Measurements from ENCODE around the gene CGA. TPM values are rescaled to one million over a fixed set of nuclear protein-coding genes. Genes with fewer than 3 reads are reported as not detected.
"Not testable (repeated sequence)": the region's sequence is repeated elsewhere in the genome, so short reads cannot be mapped to it uniquely, and the experiment has no call there.

Gene CGA
- total RNA-seq: not detected

DNA sequence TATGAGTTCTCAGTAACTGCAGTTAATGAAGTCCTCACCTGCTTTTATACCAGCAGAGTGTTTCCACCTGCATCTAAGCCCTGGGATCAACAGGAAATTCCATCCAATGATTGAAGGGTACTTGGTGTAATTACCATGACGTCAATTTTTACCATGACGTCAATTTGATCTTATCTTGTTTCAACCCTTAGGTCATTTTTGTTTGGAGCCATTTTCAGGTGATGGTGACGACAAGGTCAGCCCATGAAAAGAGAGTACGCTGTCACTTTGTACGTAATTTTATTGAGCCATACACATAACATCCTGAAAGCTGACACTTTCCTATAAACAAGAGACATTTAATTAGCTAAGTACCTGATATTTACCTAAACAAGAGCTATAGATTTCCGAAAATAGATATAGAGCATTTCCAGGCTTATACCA lies at the start of gene CGA:
CGA (minus strand) TSS at position 20 of the 423 bp plus-strand sequence. CDS start 6,906 bp downstream, outside the sequence.
- intact Hi-C loops (cut with DNase I; ENCODE audit: low total_unique reads) (no loop called here), in situ Hi-C loops (cut with MboI; ENCODE audit: low sequenced_read_pairs in 4 of 4) (no loop called here)
- TF ChIP-seq, protein P1, sequence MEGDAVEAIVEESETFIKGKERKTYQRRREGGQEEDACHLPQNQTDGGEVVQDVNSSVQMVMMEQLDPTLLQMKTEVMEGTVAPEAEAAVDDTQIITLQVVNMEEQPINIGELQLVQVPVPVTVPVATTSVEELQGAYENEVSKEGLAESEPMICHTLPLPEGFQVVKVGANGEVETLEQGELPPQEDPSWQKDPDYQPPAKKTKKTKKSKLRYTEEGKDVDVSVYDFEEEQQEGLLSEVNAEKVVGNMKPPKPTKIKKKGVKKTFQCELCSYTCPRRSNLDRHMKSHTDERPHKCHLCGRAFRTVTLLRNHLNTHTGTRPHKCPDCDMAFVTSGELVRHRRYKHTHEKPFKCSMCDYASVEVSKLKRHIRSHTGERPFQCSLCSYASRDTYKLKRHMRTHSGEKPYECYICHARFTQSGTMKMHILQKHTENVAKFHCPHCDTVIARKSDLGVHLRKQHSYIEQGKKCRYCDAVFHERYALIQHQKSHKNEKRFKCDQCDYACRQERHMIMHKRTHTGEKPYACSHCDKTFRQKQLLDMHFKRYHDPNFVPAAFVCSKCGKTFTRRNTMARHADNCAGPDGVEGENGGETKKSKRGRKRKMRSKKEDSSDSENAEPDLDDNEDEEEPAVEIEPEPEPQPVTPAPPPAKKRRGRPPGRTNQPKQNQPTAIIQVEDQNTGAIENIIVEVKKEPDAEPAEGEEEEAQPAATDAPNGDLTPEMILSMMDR (IDR thresholded peaks at IDR 0.05 in 4 of 5, conservative IDR thresholded peaks at IDR 0.05 in 1 of 5): no peak
- TF ChIP-seq POLR2A (IDR thresholded peaks at IDR 0.05): no peak
- Histone ChIP-seq H3K4me1 (no peaks in the 10 kb centered on the region), H3K27me3 (no peaks in the 10 kb centered on the region), H3K4me3 (no peak within 1 kb of the TSS), H3K27ac (no peak within 1 kb of the TSS), H3K9me3 (no peaks in the 10 kb centered on the region), H3K36me3 (no peaks in the 10 kb centered on the region)
- ATAC-seq: no peak
- DNase-seq: no peak

DNA sequence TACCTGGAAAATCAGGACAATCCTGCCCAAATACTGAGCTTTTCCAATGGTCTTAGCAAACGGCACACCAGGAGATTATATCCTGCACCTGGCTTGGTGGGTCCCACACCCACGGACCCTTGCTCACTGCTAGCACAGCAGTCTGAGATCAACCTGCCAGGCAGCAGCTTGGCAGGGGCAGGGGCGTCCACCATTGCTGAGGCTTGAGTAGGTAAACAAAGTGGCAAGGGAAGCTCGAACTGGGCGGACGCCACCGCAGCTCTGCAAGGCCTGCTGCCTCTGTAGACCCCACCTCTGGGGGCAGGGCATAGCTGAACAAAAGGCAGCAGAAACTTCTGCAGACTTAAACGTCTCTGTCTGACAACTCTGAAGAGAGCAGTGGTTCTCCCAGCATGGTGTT lies 45.0 kb upstream of the CGA start:
- not testable (repeated sequence) for H3K27ac ChIP-seq, H3K4me3 ChIP-seq, H3K4me1 ChIP-seq, H3K9me3 ChIP-seq, DNase-seq, H3K36me3 ChIP-seq, ATAC-seq, H3K27me3 ChIP-seq
- in situ Hi-C loops (cut with MboI; ENCODE audit: low sequenced_read_pairs in 4 of 4) (loop anchor here (5.0 to 25.0 kb wide), 3 partner anchors 95 to 97 kb away; no protein-coding TSS in a partner anchor), intact Hi-C loops (cut with DNase I; ENCODE audit: low total_unique reads) (loop anchor here (1.0 kb wide), 1 partner anchor 98 kb away; no protein-coding TSS in a partner anchor)

DNA sequence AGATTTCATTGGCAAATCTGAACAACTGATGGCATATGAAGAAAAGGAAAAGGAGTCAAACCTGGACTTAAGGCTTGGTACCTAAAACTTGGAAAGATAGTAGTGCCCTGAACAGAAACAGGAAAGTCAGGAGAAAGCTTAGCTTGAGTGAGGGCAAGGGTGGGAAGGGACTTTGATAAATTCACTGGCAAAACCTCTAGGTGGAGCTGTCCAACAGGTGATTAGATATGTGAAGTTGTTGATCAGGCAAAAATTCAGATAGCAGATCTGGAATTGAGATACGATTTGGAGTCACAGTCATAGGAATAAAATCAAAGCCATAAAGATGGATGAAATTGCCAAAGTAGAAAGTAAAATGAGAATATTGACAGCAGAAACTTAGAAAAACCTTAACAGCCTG lies 44.3 kb upstream of the CGA start:
- H3K9me3 ChIP-seq: no peaks in the 10 kb centered on the region
- no peak for DNase-seq
- no peaks in the 10 kb centered on the region for H3K36me3 ChIP-seq
- peak; percentile 76 to 85 for ATAC-seq
- no peaks in the 10 kb centered on the region for H3K27me3 ChIP-seq
- H3K4me3 ChIP-seq: no peak overlapping the region
- intact Hi-C loops (cut with DNase I; ENCODE audit: low total_unique reads) (loop anchor here (1.0 kb wide), 1 partner anchor 99 kb away; no protein-coding TSS in a partner anchor), in situ Hi-C loops (cut with MboI; ENCODE audit: low sequenced_read_pairs in 4 of 4) (loop anchor here (5.0 to 25.0 kb wide), 3 partner anchors 96 to 98 kb away; no protein-coding TSS in a partner anchor)
- TF ChIP-seq, protein P1 (IDR thresholded peaks at IDR 0.05 in 4 of 5, conservative IDR thresholded peaks at IDR 0.05 in 1 of 5): peak; percentile 52 to 76 (median 71)
- TF ChIP-seq POLR2A (IDR thresholded peaks at IDR 0.05): no peak
- no peak overlapping the region for H3K27ac ChIP-seq
- no peaks in the 10 kb centered on the region for H3K4me1 ChIP-seq

DNA sequence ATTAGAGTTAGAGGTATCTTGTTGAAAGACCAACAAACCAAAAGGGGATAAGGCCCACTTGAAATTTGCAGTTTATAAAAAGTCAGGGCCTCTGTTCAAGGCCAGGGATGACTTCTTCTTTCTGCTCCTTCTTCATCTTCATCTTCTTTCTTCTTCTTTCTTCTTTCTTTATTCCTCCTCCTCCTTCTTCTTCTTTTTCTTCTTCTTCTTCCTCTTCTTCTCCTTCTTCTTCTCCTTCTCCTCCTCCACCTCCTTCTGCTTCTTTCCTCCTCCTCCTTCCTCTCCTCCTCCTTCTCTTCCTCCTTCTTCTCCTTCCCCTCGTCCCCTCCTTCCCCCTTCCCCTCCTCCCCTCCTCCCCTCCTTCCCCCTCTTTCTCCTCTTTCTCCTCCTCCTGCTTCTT lies 42.1 kb upstream of the CGA start:
- no peak for TF ChIP-seq POLR2A (IDR thresholded peaks at IDR 0.05)
- TF ChIP-seq, protein P1 (IDR thresholded peaks at IDR 0.05 in 4 of 5, conservative IDR thresholded peaks at IDR 0.05 in 1 of 5): no peak
- no peaks in the 10 kb centered on the region for H3K9me3 ChIP-seq
- in situ Hi-C loops (cut with MboI; ENCODE audit: low sequenced_read_pairs in 4 of 4): loop anchor here (5.0 to 25.0 kb wide), 3 partner anchors 98 to 100 kb away; no protein-coding TSS in a partner anchor
- ATAC-seq (no peak), DNase-seq (no peak)
- no peak overlapping the region for H3K4me3 ChIP-seq
- intact Hi-C loops (cut with DNase I; ENCODE audit: low total_unique reads): no loop called here
- H3K27ac ChIP-seq: no peak overlapping the region
- H3K4me1 ChIP-seq: no peaks in the 10 kb centered on the region
- no peaks in the 10 kb centered on the region for H3K27me3 ChIP-seq
- H3K36me3 ChIP-seq: no peaks in the 10 kb centered on the region

DNA sequence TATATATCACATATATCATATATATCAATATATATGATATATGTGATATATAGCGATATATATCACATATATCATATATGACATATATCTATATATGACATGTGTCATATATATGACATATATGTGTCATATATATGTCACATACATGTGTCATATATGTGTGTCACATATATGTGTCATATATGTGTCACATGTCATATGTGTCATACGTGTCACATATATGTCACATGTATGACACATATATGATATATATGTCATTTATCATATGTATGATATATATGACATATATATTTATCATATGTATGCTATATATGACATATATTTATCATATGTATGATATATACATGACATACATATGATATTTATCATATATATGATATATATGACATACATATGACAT lies 32.8 kb upstream of the CGA start:
- H3K27ac ChIP-seq: no peak overlapping the region
- intact Hi-C loops (cut with DNase I; ENCODE audit: low total_unique reads): no loop called here
- no peaks in the 10 kb centered on the region for H3K9me3 ChIP-seq
- TF ChIP-seq, protein P1 (IDR thresholded peaks at IDR 0.05 in 4 of 5, conservative IDR thresholded peaks at IDR 0.05 in 1 of 5): no peak
- no peak for TF ChIP-seq POLR2A (IDR thresholded peaks at IDR 0.05)
- no peaks in the 10 kb centered on the region for H3K27me3 ChIP-seq
- in situ Hi-C loops (cut with MboI; ENCODE audit: low sequenced_read_pairs in 4 of 4): loop anchor here in 1 of 4 donors (25.0 kb wide), 1 partner anchor 110 kb away; no protein-coding TSS in a partner anchor
- H3K4me3 ChIP-seq: no peak overlapping the region
- H3K4me1 ChIP-seq: no peaks in the 10 kb centered on the region
- ATAC-seq (no peak), DNase-seq (no peak)
- no peaks in the 10 kb centered on the region for H3K36me3 ChIP-seq
